ENCODE data around the gene KLRC2.
"Not testable (repeated sequence)": the region's sequence is repeated elsewhere in the genome, so short reads cannot be mapped to it uniquely, and the experiment has no call there.

- TF ChIP-seq ZNF274 (IDR thresholded peaks at IDR 0.05; ENCODE audit: low read depth, low read length); YY1 (IDR thresholded peaks at IDR 0.05; ENCODE audit: insufficient read depth, insufficient read length); SUZ12 (IDR thresholded peaks at IDR 0.05; ENCODE audit: extremely low read depth, insufficient read depth, insufficient read length): not testable (repeated sequence)
Observed at GRCh38 chr12:10430623-10431022, 5.2 kb downstream of the KLRC2 start.
